GM23248 (cell line): Measurements from ENCODE around the gene TM4SF20.

Source experiments
- EZH2 ChIP-seq: fragments of 200-600 bp; sonication (generic); IDR thresholded peaks from 2 replicates; pipeline ENCODE4 v1.6.1; 2018; ENCODE audit warnings: antibody characterized with exemption, mild to moderate bottlenecking; ENCODE audit not compliant: insufficient read depth, poor library complexity, severe bottlenecking
- EZH2phosphoT487 ChIP-seq: fragments of 200-600 bp; sonication (generic); IDR thresholded peaks from 2 replicates; pipeline ENCODE4 v1.6.1; 2018; ENCODE audit warnings: antibody characterized with exemption, moderate library complexity, mild to moderate bottlenecking, low read depth; ENCODE audit not compliant: insufficient read depth

DNA sequence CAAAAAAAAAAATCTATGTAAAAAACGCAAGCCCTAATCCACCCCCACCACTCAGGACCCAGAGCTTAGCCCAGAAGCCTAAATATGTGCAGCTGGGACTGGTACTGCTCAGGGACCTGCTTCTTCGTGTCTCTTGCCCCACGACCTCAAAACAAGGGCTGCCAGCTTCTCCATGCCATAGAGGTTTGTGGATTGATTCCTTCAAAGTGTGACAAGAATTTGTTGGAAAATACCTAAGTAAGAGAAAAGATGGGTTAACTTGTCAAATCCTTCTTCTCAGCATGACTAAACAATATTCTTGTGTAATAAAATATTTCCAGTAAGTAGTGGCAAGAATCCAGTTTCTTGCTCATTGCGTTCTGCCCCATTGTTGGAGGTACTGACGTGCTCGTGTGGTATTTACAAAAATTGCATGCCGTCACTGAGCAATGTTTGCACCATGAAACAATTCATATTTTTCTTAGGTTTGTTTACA is 9.5 kb upstream of the TM4SF20 start:
- TF ChIP-seq EZH2 (no peak), EZH2phosphoT487 (no peak)
